GM12873 (cell line): ENCODE results near the gene TACR2.

Experiments
- CTCF ChIP-seq: IDR thresholded peaks from 2 replicates; pipeline ENCODE4 v1.5.1; 2012; ENCODE audit warnings: low read depth, mild to moderate bottlenecking, moderate library complexity, low read length, control low read depth; ENCODE audit not compliant: insufficient read depth; ENCODE audit errors: missing control alignments

The TACR2 gene

DNA sequence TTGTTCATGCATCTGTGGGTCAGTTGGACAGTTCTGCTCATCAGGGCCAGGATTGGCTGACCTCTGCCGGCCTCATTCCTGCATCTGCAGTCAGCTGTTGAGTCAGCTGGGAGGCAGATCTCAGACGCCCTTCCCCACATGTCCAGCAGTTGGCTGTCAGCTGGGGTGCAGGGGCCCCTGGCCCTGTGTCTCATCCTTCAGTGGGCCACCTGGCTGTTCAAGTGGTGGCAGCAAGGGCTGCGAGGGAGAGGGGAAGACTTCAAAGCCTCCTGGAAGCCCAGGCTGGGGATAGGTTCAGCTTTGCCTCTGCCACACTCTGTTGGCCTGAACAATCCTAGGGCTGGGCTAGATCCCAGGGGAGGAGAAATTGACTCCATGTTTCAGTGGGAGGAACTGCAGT lies 33.2 kb downstream of the TACR2 start:
- TF ChIP-seq CTCF = no peak

- TF ChIP-seq CTCF = no peak
Observed at GRCh38 chr10:69382382-69383117, 34.2 kb downstream of the TACR2 start.

DNA sequence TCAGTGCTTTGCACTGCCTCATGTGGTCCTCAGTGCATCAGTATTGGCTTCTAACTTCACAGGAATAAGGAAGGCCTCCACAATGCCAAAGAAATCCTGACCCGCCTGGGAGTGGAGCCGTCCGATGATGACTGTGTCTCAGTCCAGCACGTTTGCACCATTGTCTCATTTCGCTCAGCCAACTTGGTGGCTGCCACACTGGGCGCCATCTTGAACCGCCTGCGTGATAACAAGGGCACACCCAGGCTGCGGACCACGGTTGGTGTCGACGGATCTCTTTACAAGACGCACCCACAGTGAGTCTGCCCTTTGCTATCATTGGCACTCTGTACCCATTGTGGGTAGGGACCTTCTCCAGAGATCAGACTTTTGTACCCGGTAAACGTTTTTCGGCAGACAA lies 36.9 kb downstream of the TACR2 start:
- no peak for TF ChIP-seq CTCF

DNA sequence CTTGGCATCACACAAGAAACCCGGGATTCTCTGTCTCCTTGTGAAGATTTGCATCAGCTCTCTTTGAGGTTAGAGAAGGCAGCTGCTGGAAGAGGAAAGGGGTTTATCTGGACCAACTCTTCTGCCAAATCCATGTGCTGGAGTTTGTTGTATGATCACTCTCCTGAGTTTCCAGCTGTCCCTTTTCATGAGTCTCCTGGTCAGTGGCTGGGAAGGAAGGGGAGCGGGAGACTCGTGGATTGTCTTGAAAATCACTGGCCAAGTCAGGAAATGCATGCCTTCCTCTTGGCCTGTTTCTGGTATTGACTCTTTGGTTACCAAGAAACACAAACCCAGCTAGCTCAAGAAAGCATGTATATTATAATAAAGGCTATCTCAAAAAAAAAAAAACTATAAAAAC lies 38.8 kb downstream of the TACR2 start:
- no peak for TF ChIP-seq CTCF

- TF ChIP-seq CTCF = no peak
Observed at GRCh38 chr10:69377191-69377590, 39.5 kb downstream of the TACR2 start.

DNA sequence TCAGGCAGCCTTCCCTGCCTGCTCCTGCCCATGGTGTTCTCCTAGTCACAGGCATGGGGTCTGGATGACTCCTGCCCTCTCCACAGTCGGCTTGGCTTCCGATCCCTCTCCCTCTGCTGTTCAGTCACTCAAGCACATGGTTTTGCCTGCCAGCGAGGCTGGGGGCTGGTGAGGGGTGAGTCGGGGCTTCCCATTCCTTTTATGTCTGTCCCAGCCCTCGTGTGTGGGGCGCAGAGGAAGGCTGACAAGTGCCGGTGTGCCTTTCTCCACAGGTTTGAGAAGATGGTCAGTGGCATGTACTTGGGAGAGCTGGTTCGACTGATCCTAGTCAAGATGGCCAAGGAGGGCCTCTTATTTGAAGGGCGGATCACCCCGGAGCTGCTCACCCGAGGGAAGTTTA lies 40.1 kb downstream of the TACR2 start:
- no peak for TF ChIP-seq CTCF

GRCh38 chr10:69375307-69376151 lies 41.2 kb downstream of the TACR2 start:
- TF ChIP-seq CTCF = no peak
